Peyer's patch (tissue), 4 donors: ENCODE measurements around the gene DCTN3. TPM values are rescaled to one million over a fixed set of nuclear protein-coding genes. Genes with fewer than 3 reads are reported as not detected.

Experiments used
- DNase-seq, 3 donors: peaks; one replicate each; pipeline ENCODE4 v3.0.0-alpha.2; 2017 to 2019
- H3K27ac ChIP-seq, 4 donors: fragments of 200-600 bp; sonication (generic); one replicate each; pipeline ENCODE4 v1.5.1; 2016 to 2019
- H3K27me3 ChIP-seq, 2 donors: fragments of 200-600 bp; sonication (generic); one replicate each; pipeline ENCODE4 v1.5.1; 2019
- H3K36me3 ChIP-seq, 3 donors: fragments of 200-600 bp; sonication (generic); one replicate each; pipeline ENCODE4 v1.5.1; 2016 to 2019
- H3K4me1 ChIP-seq, 4 donors: fragments of 200-600 bp; sonication (generic); one replicate each; pipeline ENCODE4 v1.5.1; 2016 to 2019
- H3K4me3 ChIP-seq, 4 donors: fragments of 200-600 bp; sonication (generic); 1 replicate in 3 of 4; 2 replicates in 1 of 4; pipeline ENCODE4 v1.5.1; 2016 to 2019; ENCODE audit warnings: mild to moderate bottlenecking in 1 of 4
- H3K9me3 ChIP-seq, 4 donors: fragments of 200-600 bp; sonication (generic); one replicate each; pipeline ENCODE4 v1.5.1; 2016 to 2019; ENCODE audit warnings: mild to moderate bottlenecking in 1 of 4
- POLR2A ChIP-seq, 2 donors: fragments of 450-650 bp; IDR thresholded peaks; one replicate each; pipeline ENCODE4 v1.5.1; 2017; ENCODE audit warnings: antibody characterized with exemption in 2 of 2, mild to moderate bottlenecking in 2 of 2, moderate library complexity in 2 of 2
- total RNA-seq, 4 donors: library from RNA; depleted of rRNA; stranded (reverse); fragments of >200 nt; gene quantifications; one replicate each; pipeline ENCODE4 v1.1.0, GENCODE V29; 2016
- TF ChIP-seq, protein P1 (sequence below), 6 experiments: fragments of 450-650 bp in 4 of 6; fragments of 200-600 bp in 2 of 6; sonication (generic) in 1 of 6; IDR thresholded peaks; one replicate each; pipeline ENCODE4 v1.5.1; 2017 to 2019; ENCODE audit warnings: antibody characterized with exemption in 6 of 6, mild to moderate bottlenecking in 3 of 6, moderate library complexity in 1 of 6

Gene DCTN3
- total RNA-seq, 4 donors from 2014 or later: 37.4 to 70.1 (median 47.5) TPM

DNA sequence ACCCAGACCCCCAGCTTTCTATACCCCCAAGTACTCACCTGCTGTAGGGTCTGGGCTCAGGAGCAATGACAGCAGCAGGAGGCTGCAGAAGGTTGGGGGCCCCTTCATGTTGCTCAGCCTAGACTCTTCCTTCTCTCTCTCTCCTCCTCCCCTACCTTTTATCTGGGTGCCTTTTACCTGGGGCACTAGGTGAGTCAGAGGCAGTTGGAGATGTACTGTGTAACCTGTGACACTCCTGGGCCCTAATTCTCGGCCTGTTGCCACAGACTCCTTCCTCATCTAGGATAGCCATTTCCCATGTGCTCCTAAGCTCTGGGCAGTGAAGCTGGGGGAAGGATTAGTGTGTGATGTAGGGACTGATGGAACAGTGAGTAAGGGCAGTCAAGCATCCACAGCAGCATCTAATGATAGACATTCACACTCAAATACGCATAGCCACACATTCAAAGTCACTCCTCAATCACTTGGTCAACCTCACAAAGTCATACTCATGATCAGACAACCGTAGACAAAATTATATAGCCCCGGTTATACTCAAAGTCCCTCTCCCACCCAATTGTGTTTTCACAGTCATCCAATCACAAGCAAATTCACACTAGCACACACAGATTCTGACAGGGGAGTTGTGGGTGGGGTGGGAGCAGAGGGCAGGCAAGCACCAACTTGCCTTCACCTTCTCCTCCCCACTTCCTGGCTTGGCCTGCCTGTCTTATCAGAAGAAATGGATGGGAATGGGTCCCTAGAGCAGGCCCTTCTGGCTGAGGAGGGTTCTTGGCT lies 42.4 kb upstream of the DCTN3 start, which contains the start of gene CCL27:
Gene CCL27, minus strand, starts transcription at position 132 of the 777 bp plus-strand sequence. Its CDS starts 24 bp downstream, at position 108.
- no peaks in the 10 kb centered on the region for H3K9me3 ChIP-seq
- DNase-seq: no peak
- peaks cover 0 to 7% (median 6%) of the 10 kb centered on the region in 4 donors for H3K4me1 ChIP-seq
- H3K27me3 ChIP-seq: no peaks in the 10 kb centered on the region
- peak within 1 kb of the TSS in 1 of 4 donors; percentile 1 for H3K27ac ChIP-seq
- no peaks in the 10 kb centered on the region for H3K36me3 ChIP-seq
- no peak within 1 kb of the TSS for H3K4me3 ChIP-seq
- no peak for TF ChIP-seq POLR2A (IDR thresholded peaks at IDR 0.05)
- TF ChIP-seq, protein P1, sequence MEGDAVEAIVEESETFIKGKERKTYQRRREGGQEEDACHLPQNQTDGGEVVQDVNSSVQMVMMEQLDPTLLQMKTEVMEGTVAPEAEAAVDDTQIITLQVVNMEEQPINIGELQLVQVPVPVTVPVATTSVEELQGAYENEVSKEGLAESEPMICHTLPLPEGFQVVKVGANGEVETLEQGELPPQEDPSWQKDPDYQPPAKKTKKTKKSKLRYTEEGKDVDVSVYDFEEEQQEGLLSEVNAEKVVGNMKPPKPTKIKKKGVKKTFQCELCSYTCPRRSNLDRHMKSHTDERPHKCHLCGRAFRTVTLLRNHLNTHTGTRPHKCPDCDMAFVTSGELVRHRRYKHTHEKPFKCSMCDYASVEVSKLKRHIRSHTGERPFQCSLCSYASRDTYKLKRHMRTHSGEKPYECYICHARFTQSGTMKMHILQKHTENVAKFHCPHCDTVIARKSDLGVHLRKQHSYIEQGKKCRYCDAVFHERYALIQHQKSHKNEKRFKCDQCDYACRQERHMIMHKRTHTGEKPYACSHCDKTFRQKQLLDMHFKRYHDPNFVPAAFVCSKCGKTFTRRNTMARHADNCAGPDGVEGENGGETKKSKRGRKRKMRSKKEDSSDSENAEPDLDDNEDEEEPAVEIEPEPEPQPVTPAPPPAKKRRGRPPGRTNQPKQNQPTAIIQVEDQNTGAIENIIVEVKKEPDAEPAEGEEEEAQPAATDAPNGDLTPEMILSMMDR (IDR thresholded peaks at IDR 0.05): no peak

DNA sequence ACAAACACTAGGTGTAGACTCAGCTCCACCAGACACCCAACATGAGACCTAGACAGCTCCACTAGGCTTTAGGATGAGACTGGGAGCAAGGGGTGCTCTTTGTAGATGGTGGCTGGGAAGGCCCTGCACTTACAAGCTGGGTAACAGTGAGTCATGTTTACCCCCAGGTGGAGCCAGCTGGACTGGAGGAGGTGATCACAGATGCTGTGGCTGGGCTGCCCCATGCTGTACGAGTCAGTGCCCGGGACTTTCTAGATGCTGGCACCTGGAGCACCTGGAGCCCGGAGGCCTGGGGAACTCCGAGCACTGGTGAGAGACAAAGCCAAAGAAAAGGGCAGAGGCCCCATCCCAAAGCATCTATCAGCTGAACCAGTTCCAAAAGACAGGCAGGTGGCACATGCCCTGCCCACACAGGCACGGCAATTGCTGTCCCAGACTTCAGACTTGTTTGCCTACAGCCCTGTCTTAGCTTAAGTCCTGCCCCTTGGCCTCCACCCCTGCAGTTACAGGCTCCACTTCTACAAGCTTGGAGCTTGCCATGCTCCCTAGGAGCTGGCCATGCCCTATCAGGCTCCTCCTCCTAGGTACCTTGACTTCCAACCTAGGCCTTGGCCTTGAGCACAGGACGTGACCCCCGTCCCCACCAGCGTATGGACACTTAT lies 39.4 kb upstream of the DCTN3 start:
- Histone ChIP-seq H3K4me1 (peaks cover 0 to 11% (median 4%) of the 10 kb centered on the region in 4 donors), H3K27me3 (no peaks in the 10 kb centered on the region), H3K4me3 (no peak overlapping the region), H3K27ac (peak overlapping the region in 1 of 4 donors; percentile 10), H3K9me3 (no peaks in the 10 kb centered on the region), H3K36me3 (no peaks in the 10 kb centered on the region)
- TF ChIP-seq, protein P1 (IDR thresholded peaks at IDR 0.05): no peak
- no peak for TF ChIP-seq POLR2A (IDR thresholded peaks at IDR 0.05)
- DNase-seq: no peak

GRCh38 chr9:34658461-34658860 lies 38.2 kb upstream of the DCTN3 start:
- Histone ChIP-seq H3K27ac (no peak overlapping the region), H3K4me1 (peaks cover 0 to 18% (median 0%) of the 10 kb centered on the region in 4 donors), H3K27me3 (no peaks in the 10 kb centered on the region), H3K9me3 (no peaks in the 10 kb centered on the region), H3K36me3 (no peaks in the 10 kb centered on the region), H3K4me3 (no peak overlapping the region)
- TF ChIP-seq, protein P1 (IDR thresholded peaks at IDR 0.05): no peak
- no peak for TF ChIP-seq POLR2A (IDR thresholded peaks at IDR 0.05)
- no peak for DNase-seq

DNA sequence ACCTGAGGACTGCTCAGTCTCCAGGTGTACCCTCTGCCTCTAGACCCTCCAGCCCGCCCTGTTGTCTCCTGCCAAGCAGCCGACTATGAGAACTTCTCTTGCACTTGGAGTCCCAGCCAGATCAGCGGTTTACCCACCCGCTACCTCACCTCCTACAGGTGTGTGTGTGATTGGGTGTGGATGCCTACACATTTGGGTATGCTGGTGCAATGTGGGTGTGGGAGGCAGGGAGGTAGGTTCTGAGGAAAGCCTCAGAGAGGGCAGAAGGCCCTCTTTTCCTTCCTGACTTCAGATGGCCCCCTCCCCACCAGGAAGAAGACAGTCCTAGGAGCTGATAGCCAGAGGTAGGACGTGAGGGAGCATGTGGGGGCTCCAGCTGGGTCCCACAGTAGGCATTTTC lies 36.7 kb upstream of the DCTN3 start:
- Histone ChIP-seq H3K4me3 (no peak overlapping the region), H3K36me3 (no peaks in the 10 kb centered on the region), H3K27ac (no peak overlapping the region), H3K9me3 (no peaks in the 10 kb centered on the region), H3K4me1 (peaks cover 0 to 32% (median 6%) of the 10 kb centered on the region in 4 donors), H3K27me3 (no peaks in the 10 kb centered on the region)
- TF ChIP-seq, protein P1 (IDR thresholded peaks at IDR 0.05): no peak
- no peak for DNase-seq

GRCh38 chr9:34655394-34655793 lies 35.1 kb upstream of the DCTN3 start:
- H3K9me3 ChIP-seq: no peaks in the 10 kb centered on the region
- no peak overlapping the region for H3K4me3 ChIP-seq
- H3K27ac ChIP-seq: no peak overlapping the region
- H3K36me3 ChIP-seq: peaks cover 0 to 5% (median 0%) of the 10 kb centered on the region in 3 donors
- H3K4me1 ChIP-seq: peaks cover 0 to 40% (median 6%) of the 10 kb centered on the region in 4 donors
- TF ChIP-seq, protein P1 (IDR thresholded peaks at IDR 0.05): no peak
- no peak for TF ChIP-seq POLR2A (IDR thresholded peaks at IDR 0.05)
- no peak for DNase-seq
- no peaks in the 10 kb centered on the region for H3K27me3 ChIP-seq
